Dermis microvascular lymphatic vessel endothelial cell (primary cell): Measurements from ENCODE around the gene CTCFL. TPM values are rescaled to one million over a fixed set of nuclear protein-coding genes. Genes with fewer than 3 reads are reported as not detected.
A peak's percentile ranks its signal among the peaks of the same experiment; 100 is the strongest.

Experiments used
- DNase-seq, 2 donors: peaks; one replicate each; pipeline versions ENCODE4 v3.0.0 to v3.0.0-alpha.2; 2010; ENCODE audit warnings: low read depth in 2 of 2
- total RNA-seq: library from RNA; depleted of rRNA; stranded (reverse); fragments of >200 nt; gene quantifications from 2 replicates; pipeline ENCODE4 v1.2.1, GENCODE V29; 2014

Gene CTCFL
- total RNA-seq, 1 donor from 2014 or later = not detected

DNA sequence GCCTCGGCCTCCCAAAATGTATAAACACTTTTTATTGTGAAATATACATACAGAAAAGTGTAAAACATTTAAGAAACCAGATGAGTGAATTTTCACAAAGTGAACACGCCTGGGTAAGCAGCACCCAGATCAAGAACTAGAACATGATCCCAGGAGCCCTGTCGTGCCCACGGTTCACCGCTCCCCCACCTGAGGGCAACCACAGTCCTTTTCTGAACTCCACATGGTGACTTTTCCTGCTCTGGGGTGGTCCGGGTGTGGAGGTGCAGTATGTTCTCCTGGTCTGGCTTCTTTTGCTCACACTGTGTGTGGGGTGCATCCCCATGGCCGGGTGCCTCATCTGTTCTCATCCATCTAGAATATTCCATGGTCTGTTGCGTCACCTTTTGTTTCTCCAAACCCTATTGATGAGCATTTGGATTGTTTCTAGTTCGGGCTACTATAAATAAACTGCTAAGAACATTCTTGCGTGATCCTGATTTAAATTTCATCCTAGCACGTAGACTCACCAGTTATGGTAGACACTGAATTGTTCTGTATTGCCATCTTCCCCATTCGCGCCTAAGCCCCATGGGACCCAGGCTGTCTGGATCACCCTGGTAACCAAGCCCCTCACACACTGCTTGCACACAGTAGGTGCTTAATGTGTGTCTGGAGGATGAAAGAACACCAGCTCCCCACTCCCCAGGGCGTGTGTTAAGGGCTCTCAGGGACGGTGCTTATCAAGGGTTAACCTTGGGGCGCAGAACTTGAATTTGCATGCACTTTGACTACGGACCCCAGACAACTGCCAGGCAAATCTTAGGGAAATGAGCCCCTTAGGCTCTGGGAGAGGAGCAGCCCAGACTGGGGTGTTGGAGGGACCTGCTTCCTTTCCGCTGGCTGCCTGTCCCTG, 56.2 kb downstream of the CTCFL start:
- no peak for DNase-seq

- no peak for DNase-seq
Measured at GRCh38 chr20:57467742-57468141, 57.2 kb downstream of the CTCFL start.

GRCh38 chr20:57465943-57466342, 59.0 kb downstream of the CTCFL start:
- no peak for DNase-seq

- no peak for DNase-seq
Measured at GRCh38 chr20:57465486-57465885, 59.5 kb downstream of the CTCFL start.

DNA sequence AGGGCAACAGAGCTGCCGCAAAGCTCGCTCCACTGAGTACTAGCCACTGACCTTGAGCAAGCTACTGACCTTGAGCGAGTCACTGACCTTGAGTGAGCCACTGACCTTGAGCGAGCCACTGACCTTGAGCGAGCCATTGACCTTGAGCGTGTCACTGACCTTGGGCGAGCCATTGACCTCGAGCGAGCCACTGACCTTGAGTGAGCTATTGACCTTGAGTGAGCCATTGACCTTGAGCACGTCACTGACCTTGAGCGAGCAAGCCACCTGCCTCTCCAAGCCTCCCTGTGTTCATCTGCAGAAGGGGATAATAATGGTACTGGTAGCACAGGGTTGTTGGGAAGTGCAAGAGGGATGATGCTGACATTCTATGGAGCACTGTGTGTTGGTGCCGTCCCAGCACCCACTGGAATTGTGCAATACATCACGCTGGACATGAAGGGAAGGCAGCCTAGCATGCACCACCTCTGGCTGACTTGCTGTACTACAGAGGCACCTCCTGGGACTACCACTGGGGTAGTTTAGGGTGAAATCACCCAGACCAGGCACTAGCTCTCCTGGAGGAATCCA, 60.2 kb downstream of the CTCFL start:
- DNase-seq = no peak

DNA sequence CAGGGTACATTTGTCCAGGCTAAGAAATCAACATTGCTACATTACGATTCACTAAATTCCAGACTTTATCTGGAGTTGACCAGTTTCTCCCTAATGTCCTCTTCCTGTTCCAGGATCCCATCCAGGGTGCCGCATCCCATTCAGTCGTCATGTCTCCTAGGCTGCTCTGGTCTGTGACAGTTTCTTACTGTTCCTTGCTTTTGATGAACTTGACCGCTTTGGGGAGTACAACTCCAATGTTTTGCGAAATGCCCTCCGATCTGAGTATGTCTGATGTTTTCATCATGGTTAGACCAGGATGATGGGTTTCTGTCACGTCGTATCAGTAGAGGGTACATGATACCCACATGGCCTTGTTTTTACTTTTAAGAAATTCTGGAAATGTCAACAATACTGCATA, 62.2 kb downstream of the CTCFL start:
- no peak for DNase-seq

- no peak for DNase-seq
Measured at GRCh38 chr20:57461726-57462125, 63.2 kb downstream of the CTCFL start.

- DNase-seq = no peak
Measured at GRCh38 chr20:57460781-57461465, 64.0 kb downstream of the CTCFL start.

DNA sequence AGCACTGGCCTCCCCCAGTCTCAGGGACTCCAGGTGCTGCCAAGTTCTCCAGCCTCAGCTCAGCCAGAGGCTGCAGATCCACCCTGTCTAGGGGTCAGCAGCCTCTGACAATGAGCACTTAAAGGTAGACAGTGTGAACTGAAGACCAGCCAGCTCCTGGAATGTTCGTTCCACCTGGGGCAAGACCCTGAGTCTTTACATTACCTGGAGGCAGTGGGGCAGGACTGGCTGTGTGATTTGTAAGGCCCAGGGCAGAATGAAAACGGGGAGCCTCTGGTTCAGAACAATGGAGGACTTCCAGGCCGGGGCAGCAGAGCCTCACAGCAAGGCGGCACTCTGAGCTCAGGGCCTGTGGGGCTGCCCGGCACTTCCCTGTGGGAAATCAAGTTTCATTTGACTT, 65.0 kb downstream of the CTCFL start:
- DNase-seq = no peak

GRCh38 chr20:57459278-57459677, 65.7 kb downstream of the CTCFL start:
- no peak for DNase-seq

GRCh38 chr20:57458400-57459160, 66.4 kb downstream of the CTCFL start:
- no peak for DNase-seq

DNA sequence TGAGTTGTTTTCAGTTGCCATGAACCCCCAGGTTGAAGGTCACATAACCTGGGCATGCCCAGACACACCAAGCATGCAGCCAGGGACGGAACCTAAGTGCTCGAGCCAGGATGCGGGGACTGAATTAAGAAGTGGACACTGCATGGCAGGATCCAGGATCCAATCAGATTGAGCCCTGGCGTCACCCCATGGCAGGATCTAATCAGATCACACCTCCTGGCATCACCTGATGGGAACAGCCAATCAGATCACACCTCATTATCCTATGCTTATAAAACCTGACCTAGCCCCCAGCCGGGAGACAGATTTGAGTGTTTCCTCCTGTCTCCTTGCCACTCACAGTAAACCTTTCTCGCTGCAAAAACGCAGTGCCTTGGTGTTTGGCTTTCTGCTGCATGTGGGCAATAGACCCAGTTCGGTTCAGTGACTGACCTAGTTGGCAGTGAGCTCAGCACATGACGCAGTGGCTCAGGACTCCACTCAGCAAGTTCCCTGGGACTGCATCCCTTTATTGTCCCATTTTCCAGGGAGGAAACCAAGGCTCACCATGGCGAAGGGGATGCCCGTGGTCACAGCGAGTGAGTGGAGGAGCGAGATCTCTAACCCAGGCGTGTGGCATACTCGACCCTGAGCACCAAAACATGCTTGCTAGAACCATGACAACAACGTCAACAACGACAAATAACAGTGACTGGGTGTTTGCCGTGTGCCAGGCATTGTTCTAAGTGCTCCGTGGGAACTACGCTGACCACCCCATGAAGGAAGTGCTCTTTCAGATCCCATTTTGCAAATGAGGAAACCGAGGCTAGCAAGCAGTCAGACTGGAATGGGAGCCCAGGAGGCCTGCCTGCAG, 67.5 kb downstream of the CTCFL start:
- DNase-seq = peak; percentile 11 to 14

GRCh38 chr20:57456116-57456515, 68.8 kb downstream of the CTCFL start:
- no peak for DNase-seq

DNA sequence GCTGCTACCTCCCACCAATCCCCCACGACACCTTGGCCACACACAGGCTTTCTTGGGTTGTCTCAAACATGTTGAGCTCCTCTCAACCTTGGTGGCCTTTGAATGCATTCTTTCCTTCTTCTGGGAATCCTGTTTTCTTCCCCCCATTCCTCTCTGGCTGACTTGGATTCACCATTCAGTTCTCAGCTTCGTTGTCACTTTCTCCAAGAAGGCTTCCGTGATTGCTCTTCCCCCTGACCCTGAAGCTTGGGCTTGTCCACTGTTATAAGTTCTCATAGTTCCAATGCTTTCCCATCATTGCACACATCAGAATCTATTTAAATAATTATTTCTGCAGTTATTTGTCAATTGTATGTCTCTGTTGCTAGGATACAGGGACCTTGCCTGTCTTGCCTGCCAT, 69.6 kb downstream of the CTCFL start:
- no peak for DNase-seq

GRCh38 chr20:57451795-57452661, 72.9 kb downstream of the CTCFL start:
- DNase-seq = no peak

GRCh38 chr20:57451431-57451794, 73.5 kb downstream of the CTCFL start:
- no peak for DNase-seq

DNA sequence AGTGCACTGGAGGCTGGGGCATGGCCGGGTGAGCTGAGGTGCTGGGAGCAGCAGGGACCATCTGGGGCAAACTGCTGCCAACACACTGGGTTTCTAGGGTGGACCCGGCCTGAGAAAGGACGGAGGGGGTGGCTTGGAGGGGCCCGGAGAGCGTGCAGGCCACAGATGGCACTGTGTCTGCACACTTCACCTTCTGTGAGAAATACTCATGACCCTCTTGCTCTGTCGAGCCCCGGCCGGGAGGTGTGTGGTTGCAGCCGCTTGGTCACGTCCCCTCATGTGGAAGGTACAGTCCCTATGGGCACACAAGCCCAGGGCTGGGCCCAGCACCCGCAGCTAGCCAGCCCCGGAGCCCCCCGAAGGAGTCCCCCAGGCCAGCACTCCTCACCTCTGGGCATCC, 74.0 kb downstream of the CTCFL start:
- DNase-seq = no peak

DNA sequence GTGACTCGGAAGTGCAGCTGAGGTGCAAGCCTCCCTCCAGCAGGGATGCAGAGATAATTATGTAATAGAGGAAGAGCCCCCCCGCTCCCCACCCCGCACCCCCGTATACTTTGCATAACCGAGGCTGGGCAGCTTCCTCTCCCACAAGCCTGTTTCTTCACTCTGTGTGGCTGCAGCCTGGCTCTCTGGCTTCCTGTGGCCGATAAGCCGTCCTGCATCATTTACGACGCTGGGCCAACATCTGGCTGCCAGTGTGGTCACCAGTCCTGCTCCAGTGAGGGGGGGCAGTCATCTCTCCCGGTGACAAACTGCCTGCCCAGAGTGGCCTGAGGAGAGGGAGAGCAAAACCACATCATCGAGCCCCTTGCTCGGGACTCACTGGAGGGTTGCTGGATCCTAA, 74.5 kb downstream of the CTCFL start:
- DNase-seq = no peak

DNA sequence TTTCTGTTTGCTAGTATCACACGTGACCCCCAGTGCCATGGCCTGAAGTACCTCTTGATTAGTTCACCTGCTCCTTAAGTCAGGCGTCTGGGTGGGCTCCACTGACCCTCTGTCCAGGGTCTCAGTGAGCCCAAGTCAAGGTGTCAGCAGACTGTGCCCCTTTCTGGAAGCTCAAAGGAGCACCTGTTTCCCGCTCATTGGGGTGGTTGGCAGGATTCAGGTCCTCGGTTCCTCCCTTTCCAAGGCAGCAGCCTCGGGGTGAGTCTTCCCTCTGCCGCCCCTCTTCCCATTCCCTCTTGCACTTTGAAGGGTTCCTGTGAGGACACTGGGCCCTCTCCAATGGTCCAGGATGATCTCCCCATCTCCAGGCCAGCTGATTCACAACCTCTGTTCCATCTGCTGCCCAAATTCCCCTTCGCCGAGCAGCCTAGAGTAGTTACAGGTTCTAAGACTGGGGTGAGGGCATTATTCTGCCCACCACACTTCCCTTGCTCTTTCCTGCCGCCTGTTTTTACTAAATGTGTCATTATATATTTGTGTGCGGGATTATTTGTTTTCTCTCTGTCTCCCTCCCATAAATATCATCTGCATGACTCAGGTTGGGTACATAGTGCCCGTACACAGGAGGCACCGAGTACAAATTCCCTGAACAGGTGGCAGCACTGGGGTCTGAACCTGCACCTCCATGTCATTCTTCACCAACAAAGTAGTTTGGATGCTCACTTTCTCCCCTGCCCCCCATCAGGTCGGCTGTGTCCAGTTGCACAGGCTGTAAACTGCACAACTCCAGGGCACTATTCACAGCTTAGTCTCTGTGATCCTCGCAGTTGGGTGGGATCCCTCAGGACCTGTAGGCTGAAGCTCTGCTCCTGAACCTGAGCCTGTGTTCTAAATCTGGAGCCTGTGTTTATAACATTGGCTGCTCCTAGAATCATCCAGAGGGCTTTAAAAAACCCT, 75.3 kb downstream of the CTCFL start:
- DNase-seq = no peak
